AG08395 (cell line): ENCODE results near the gene ZNF740.

Experiments
- DNase-seq: peaks from one replicate; pipeline ENCODE4 v3.0.0; 2012; ENCODE audit warnings: mixed read lengths, low spot score

Gene ZNF740

DNA sequence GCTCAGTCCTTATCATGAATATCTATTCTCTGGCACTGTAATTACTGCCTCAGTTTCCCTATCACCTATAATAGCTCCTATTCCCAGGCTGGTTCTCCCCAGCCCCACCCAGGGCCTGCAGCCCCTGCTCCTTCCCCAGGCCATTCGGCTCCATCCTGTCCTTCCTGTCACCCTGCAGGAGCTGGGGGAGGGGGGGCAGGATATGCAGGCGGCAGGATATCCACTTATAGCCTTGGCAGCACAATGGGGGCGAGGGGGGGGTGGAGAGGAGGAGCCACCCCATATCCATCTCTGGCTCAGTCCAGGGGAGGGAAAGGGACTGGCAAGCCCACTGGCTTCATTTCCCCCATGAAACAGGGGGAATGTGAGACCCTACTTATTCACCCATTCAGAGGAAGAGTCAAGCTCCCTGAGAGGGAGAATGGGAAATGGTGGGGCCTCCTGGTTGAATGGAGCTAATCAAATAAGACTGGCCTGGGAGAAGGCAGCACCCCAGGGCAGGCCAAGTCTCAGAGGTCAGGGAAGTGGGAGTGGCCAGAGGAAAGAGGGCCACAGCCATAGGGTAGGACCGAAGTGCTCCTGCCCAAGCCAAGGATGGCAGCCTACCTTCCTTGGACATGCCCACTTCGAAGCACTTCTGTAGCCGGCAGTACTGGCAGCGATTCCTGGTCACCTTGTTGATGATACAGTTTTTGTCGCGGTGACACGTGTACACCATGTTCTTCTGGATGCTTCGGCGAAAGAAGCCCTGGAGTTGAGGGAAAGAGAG, 34.3 kb downstream of the ZNF740 start:
- DNase-seq, result no peak

DNA sequence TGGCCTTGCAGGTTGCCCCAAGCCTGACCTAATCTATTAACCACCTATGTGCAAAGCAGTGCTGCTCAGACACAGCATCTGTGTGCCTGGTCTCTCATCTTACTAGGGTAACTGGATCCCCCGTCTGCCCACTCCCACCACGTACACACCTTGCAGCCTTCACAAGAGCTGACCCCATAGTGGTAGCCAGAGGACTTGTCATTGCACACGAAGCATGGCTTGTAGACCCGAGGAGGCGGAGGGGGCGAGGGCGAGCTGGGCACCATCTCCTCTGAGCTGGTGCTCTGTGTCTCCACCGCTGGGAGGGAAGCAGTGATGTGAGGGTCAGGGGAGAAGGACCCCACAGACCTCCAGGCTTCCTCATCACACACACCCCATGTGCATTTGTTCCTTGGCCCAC, 35.0 kb downstream of the ZNF740 start:
- no peak for DNase-seq

DNA sequence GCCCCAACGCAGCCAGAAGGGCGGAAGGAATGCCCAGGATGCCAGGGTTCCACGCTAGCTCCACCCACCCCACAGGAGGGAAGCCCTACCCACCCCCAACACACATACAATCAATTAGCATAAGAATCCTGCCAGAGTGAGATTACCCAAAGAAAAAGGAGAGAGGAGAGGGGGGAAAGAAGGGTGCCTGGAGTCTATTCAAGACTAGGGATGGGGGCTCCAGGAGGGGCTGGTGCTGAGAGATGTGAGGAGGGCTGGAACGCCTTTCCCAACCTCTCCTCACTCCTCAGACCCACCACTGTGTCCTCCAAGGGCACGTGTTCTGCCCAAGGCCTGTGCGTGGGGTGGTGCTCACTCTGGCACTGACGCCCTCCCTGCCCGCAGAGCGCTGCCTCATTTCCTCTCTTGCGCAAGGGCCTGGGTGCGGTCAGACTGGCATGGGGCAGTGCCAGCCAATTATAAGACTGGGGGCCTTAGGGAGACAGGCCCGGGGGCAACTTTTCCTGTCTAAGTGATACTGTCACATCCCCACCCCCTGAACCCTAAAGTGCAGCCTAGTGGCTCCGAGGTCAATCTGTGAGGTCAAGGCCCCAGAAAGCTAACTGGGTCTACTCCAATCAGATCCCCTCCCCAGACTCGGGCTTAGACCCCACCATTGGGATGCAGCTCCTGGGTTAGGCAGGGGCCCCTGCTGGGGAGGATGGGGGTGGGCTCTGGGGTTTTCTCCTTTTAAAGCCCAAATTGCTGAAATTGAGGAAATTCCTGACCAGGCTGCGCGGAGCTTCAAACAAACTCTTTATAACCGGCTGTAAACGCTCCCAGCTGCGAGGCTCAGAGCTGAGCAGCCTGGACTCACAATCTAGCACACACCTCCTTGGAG, 36.8 kb downstream of the ZNF740 start:
- peak; percentile 45 for DNase-seq

DNA sequence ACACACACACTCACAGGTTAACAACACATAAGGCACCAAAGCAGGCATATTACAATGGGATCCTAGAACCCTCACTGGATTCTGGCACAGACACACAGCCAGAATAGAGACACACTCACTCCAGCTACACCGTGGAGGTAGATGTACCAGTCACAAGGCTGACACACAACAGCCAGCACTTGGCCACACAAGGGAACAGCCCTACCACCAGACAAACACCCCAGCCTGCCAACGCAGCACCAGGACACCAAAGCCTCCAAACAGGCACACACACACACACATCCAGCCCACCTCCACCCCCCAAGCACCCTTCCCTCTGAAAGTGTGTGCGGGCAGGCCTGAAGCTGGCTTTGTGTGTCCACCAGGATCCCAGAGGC, 37.4 kb downstream of the ZNF740 start:
- DNase-seq, result no peak

DNA sequence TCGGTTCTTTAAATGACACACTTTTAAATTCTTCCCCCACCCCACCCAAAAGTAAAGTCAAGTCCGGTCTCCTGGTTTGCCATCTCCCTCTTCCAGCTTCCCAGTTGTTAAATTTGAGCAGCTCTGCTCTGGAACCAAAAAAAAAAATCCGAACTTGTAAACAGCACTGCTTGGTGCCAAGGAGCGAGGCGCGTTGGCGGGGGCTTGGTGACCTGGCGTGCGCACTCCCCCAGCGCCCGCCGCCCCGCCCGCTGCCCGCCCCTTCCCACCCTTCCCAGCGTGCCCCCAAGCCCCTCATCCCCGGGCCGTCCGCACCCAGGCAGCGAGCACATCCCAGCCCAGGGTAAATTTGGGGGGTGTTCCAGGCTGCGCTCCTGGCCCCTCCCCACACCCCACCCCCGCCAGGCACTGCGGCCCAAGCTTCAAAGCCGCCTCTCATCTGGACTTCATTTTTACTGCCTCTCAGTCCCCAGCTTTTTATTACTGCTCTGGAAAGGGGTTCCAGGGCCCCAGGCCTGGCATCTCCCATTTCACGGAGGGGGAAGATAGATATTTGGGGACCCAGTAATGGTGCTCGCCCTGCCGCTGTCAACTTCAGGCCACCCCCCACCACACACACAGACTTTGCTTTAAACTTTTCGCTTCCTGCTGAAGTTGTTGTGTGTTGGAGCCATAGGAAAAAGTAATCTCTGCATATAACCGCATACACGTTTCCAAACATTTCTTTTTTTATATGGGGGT, 38.2 kb downstream of the ZNF740 start:
- DNase-seq, result no peak

DNA sequence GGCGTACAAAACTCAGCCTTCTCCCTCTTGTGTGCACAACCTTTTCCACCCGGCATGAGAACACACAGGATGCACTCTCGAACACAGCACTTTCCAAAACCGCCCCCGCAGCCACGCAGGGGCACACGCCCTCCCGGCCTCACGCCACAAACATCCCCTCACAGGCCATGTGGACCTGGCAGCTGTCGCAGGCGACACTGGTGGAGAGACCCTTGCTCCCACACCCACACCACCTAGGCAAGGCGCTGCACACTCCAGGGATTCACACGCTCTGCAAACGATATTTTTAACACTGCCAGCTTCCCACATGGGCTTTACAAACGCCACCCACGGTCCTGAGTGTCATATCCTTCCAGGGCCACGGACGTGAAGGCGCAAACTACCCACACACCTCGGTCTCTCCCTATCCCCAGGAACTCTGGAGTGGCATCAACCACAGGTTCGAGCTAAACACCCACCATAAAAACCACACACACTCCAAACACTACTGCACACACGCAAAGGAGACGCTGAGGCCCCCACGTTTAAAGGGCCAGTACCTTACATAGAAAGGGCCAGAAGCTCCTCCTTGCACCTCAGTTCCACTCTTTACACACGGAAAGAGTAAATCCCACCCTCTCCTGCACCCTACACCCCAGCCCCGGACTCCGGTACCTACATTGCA, 38.9 kb downstream of the ZNF740 start:
- DNase-seq, result no peak

DNA sequence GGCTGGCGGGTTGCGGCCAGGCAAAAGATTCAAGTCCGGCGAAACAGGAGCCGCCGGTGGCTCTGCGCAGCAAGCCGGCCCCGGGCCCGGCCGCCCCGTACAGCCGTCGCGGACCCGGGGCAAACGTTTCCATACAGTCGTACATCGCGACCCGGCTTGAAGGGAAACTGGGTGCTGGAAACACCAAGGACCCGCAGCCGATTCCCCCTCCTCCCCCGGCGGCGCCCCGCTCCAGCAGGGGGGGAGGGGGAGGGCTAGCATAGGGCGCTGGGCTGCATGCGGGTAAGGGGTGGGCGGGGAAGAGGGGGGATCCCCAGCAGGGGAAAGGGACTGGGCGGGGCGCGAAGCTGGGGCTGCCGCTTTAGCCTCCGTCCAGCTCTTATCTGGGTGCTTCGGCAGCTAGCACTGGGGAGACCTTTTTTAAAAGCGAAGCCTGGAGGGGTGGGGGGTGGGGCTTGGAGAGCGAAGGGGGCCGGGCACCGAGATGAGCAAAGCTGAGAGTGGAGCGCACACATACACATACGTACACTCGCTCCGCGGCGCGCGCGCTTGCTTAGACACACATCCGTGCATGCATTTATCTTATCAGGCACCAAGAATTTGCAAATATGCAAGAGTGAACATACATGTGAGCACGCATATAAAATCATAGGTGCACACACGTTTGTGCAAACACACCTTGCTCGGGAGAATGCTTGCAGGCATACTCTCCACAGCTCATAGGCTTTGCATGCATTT, 39.6 kb downstream of the ZNF740 start:
- peak; percentile 59 for DNase-seq

DNA sequence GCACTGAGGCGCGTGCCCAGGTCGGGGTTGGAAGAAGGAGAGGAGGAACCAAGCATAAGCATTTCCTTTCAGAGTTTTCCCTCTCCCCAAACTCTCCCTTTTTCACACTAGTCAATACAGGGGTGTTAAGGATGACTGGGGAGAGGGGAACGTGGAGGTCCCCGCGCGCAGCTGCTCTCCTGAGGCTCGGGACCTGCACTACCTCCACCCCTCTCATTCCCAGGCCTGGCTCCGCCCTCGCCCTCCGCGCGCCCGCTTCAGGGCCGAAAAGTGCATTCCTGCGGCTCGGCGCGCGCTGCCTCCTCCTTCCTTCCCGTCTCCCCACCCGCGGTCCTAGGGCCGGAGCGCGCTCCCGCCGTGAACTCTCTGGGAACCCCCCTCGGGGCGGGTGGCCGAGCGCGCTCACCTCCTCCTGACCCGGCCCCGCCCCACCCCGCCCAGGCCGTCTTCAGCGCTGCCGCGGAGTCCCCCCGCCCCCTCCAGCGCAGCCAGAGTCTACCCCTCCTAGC, 40.2 kb downstream of the ZNF740 start:
- peak; percentile 96 for DNase-seq

DNA sequence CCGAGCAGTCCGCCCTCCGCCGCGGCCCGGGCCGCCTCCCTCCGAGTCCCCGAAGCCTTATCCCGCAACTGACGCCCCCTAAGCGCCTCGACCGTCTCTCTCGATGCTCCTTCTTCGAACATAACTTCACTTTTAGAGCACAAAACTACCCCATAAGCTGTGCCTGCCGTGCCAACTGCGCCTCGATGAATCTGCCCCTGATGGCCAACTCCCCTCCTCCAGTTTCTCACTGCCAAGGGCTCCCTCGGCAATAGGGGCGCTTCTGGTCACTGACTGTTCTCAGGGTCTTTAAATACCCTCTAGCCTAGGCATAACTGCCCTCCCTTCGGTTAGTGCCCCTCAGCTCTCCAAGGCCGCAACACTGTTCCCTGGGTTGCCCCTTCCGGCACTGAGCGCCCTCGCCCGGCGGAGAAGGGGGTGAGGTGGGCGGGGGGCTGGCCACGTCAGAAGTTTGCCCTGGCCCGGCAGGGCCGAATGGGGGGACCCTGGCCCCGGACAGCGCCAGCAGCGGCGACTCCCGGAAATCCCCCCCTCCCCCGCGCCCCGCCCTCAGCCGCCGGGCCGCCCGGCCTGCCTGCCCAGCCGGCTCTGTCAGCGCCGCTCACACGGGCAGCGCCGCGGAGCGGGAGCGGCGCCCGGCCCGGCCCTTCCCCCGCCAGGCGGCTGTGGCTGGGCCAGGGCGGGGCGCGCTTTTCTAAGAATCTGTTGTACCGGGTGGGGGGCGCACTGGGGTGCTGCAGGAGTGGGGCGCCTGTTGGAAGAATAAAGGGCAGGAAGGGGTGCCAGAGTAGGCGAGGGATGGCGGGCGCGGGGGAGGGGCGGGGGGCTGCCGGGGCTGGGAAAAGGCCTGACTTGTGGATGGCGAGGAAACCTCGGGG, 40.9 kb downstream of the ZNF740 start:
- peak; percentile 65 for DNase-seq

DNA sequence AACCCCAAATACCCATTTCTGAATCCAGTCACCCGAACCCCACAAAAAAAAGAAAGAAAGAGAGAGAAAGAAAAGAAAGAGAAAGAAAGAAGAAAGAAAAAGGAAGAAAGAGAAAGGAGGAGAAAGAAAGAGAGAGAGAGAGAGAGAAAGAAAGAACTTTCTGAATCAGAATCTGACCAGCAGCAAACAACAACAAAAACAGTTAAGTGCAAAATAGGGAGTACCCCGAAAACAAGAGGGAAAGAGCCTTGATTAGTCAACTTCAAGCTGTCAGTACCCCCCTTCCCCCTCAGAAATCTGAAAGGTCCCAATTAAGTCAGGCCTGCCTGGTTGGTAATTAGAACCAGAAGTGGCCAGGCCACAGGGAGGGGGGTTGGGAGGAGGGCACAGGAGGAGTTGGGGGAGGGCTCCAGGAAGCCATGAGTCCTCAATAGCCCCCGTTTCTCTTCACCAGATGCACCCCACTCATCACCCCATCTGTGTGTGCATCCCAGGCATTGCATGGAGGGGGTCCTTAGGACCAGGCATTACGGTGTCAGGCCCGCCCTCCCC, 41.7 kb downstream of the ZNF740 start:
- DNase-seq, result no peak

DNA sequence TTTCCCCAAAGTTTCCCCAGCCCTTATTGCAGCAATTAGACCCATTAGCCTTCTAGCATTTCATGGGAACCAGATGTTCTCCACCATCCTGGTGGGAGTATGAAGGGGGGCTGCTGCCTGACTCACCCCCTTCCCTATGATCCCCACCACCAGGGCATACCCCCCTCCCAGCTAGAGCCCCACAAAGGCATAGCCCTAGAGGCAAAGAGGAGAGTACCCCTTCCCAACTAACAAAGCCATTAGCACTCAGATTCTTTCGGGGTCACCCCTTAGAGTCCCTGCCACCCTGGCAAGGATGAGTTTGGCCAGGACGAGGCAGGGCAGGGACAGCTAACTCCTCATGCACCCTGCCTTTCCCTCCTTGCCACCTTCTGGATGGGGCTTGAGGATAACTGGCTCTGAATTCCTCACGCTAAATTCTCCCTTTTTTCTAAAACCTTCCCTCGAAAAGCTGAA, 42.3 kb downstream of the ZNF740 start:
- no peak for DNase-seq

DNA sequence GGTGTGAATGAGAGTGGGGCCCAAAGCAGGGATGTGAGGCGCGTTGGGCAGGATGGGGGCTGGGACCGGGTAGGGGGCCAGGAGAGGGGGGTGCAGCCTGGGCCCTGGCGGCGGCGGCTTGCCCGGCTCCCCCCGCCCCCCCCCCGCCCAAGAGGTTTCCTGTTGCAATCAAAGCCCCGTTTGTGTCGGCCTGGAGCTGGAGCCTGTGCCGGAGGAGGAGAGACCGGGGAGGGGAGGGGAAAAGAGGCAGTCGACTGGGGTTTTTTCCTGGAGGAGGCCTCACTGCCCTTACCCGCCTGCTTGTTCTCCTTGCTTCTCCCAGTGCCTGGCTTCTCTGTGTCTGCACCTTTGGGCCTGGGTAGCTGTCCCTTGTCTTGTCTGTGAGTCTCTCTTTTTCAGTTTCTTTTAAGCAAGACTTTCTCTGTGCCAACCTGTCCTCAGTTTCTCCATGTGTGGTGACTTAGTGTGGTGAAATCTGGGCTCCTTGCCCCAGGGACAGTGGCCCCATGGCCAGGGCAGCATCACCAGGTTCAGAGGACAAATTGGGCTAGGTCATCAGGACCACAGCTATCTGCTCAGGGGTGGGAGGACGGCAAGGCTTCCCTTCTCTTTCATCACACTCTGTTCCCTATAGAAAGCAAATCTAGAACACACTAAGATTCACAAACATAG, 43.0 kb downstream of the ZNF740 start:
- DNase-seq, result peak; percentile 46

DNA sequence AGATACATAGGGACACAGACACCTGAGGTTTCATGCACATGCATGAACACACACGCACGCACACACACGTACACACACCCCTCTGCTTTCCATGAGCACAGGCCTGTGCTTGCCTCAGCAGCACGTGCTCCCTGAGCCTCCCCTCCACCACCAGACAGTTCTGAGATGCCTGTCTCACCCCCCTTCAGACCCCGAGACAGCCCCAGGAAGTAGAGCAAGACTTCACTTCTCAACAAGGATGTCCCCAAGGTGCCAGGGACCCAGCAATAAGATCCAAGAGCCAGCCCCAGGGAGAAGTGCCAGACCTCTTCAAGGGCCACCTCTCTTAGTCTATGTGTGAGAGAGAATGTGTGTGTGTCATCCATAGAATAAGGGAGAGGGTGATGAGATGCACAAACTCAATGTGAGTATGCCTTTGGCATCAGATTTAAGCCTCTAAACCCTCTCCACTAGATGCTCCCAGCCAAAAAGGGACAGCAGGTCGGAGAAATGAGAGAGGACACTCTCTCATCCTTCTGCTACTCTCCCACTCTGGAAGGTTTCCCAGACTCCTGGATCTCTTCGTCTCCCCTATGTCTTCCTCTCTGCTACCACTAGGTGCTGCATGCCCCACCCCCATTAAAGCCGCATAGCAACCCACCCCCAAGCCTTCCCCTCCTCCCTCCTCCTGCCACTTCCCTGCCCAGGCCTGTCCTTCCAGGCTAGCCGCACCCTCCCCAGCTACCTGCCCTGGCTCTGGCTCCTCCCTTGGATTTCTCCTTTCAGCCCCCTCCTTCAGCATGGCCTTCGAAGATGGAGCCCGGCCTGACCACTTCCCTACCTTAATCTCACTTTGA, 43.8 kb downstream of the ZNF740 start:
- no peak for DNase-seq

DNA sequence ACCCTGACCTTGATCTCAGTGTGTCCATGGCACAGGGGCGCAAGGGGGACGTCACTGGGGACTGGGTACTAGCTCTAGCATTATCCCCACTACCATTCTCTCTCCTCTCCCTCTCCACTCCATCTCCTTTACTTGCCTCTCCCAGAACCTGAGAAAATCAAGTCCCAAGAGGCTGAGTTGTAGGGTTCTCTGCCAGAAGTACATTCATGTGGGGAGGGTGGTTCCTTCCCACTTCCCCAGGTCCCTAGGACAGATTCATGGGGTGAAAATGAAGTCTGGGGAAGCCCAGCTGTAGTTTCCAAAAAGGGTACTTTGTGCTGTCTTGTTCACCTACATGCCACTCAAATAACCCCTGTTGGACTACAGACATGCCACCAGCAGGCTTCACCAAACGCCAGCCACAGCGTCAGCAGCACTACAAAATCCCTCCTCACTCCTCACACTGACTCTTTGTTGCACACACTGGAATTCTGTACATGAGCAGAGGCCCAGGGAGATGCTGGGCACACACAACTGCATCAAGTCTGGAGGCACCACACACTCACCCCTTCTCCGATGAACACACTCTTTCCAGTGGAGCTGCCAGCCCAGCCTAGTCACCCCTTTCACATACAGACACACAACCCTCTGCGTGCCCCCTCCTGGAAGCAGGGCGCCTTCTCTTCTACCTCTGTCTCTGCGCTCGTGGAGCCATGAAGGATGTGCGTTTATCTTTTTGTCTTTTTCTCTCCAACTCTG, 44.5 kb downstream of the ZNF740 start:
- peak; percentile 45 for DNase-seq

DNA sequence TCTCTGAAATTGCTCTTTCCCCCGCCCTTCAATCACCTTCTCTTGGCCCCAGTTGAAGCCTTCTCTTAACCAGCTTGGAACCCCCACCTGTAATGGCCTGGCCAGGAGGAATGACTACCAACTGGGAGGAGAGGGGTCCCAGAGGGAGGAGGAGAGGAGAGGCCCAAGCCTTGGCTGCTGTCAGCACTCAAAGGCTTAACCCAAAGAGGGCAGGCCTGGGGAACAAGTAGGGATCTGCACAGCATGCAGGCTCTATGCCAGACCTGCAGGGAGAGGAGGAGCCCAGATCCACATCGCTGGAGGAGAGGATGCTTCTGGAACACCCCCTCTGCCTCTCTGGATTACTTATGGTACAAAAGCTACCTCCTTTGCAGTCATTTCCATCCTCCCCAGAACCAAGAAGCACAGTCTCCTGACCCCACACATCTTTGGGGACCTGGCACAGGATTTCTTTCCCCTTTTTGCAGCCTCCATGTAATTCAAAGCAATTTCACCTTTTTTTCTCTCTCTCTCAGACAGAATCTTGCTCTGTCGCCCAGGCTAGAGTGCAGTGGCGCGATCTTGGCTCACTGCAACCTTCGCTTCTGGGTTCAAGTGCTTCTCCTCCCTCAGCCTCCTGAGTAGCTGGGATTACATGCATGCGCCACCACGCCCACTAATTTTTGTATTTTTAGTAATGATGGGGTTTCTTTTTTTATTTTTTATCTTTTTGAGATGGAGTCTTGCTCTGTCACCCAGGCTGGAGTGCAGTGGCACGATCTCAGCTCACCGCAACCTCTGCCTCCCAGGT, 45.3 kb downstream of the ZNF740 start:
- DNase-seq, result no peak

DNA sequence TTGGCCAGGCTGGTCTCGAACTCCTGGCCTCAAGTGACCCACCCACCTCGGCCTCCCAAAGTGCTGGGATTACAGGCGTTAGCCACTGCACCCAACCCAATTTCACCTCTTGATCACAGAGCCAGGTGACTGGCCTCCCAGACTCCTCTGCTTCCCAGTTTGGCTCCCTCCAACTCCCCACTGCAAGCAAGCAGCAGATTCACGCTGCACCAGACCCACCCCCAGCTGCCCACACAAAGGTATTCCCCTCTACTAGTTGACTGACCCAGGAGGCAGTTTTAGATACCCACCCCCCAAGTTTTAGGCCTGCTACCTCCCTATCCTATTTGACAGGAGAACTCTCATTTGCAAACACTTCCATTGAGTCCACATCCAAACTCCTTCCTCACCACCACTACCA, 46.3 kb downstream of the ZNF740 start:
- DNase-seq, result no peak

DNA sequence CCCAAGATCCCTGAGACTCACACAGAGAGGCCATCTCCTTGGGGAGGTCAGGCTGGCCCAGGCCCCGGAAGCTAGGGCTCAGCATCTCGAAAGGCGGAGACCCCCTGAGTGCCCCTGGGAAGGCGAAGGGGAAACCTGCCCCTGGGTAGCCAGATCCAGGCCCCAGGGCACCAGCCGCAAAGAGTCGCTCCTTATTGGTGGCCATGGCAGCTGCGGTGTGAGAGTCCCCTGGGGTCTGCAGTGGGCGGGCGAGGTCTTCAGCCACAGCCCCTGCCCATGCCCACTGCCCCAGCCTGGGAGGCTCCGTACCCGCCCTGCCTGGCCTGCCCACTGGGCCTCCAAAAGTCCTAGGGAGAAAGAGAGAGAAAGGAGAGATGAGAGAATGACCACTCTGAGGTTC, 46.8 kb downstream of the ZNF740 start:
- DNase-seq, result no peak
